ENCODE measurements around the gene SPTB.
A peak's percentile ranks its signal among the peaks of the same experiment; 100 is the strongest.

Gene SPTB

DNA sequence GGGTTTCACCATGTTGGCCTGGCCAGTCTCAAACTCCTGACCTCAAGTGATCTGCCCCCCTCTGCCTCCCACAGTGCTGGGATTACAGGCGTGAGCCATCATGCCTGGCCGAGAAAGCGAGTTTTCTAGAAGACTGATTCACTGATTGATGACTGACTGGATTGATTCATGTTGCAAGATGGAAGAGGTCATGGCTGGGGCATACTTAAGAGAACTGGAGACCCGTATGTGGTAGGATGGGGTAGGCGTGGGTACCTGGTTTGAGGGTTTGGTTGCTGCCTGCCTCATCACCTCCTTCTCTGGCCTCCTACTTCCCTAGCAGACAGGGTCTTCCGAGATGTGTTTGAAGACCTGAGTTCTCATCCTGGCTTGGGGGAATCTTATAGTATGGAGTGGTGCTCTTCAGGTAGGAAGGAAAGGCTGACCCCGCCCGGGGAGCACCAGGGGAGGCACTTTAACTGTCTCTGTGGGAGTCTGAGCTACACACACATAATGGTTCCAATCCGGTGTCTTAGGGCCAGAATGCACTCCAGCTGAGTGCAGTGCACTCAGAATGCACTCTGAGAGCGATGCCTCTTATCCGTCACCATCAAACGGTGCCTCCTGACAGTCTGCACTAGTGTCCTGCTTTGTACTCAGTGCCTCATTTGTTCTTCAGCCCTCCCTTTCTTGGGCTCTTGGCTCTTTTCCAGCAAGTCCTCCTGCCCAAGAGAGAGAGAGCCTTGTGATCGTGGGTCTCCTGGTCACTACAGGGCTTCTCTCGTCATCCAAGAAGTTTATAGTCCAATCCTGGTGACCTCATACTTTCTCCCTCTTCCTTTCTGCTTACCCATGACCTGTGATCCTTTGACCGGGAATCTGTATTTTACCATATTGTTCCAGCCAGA lies 155.8 kb downstream of the SPTB start:
- no peak for DNase-seq

DNA sequence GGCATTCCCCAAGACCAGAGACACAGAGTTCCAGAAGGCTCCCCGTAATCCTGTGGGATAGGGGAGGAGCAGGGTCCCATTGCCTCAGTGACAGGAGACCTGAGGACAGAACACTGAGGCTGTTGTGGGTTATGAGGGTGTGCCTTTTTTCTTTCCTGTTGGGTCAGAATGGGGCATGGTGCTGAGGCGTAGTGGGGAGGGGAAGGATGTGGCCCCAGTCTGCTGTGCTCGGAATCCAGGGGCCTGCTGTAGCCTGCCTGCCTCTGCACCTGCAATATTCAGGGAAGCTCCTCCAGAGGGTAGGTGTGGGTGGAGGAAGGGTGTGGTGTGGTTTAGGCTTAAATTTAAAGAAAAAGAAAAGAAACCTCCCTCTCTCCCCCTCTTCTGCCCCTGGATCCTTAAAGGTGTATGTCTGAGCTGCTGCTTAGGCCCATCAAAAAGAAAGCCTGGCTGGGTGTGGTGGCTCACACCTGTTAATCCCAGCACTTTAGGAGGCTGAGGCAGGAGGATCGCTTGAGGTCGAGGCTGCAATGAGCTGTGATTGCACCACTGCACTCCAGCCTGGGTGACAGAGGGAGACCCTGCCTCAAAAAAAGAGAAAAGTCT lies 156.8 kb downstream of the SPTB start:
- no peak for DNase-seq

- DNase-seq = no peak
Measured at GRCh38 chr14:64721899-64722298, 157.8 kb downstream of the SPTB start.

DNA sequence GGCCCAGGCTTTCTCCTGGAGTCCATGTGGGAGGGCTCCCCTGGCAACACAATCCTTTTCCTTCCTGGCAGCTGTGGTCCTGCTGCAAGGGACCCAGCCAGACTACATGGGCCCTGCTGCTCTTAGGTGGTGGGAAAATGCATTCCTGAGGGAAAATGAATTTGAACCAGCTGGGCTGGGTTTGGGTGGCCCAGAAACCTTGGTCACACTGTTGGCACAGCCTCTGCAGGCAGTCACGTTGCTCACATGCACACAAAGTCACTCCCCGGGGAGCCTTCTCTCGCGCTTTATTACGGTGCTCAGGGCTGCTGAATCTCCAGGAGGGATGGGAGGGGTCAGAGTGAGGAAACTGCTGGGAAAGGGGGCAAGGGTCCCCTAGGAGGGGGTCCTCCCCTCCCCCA lies 158.3 kb downstream of the SPTB start:
- peak in 1 of 2 experiments; percentile 24 for DNase-seq

GRCh38 chr14:64720131-64720576 lies 159.6 kb downstream of the SPTB start:
- no peak for DNase-seq

- no peak for DNase-seq
Measured at GRCh38 chr14:64719601-64720000, 160.1 kb downstream of the SPTB start.

- no peak for DNase-seq
Measured at GRCh38 chr14:64718762-64719161, 160.9 kb downstream of the SPTB start.

GRCh38 chr14:64717870-64718269 lies 161.8 kb downstream of the SPTB start:
- no peak for DNase-seq

DNA sequence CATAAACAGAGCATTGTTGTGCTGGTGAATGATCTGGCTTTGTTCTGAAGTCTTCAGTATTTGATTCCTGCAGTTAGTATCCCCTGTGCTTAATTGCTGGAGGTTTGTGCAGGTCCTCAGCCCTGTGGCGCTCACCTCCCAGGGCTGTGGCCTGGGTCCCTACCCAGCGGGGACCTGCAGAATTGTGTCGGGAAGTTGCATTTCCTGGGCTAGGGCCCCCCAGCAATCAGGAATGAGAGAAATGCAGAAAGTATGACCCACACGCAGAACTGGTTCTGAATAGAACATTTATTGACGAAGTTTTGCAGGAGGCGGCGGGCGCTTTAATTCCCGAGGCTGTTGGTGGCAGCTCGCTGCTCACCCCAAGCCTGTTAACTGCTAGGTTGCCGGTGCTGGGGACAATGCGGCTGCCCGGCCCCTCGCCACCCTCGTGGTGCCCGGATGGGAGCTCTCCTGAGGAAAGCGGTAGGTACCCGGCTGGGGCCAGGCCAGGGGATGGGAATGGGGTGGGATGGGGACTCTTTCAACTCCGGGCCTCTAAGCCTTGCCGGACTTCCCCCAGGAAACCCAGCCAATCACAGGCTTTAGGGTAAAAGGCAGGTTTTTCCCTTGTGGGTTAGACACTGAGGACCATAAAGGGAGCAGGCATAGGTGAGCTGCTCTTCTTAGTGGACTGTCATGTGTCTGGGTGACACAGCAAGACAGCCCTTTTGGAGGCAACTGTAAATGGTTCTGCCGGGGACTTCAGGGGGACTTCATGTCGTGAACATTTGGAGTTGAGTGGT lies 163.9 kb downstream of the SPTB start:
- peak in 1 of 2 experiments; percentile 59 for DNase-seq

GRCh38 chr14:64715146-64715627 lies 164.5 kb downstream of the SPTB start:
- peak; percentile 34 to 39 for DNase-seq

DNA sequence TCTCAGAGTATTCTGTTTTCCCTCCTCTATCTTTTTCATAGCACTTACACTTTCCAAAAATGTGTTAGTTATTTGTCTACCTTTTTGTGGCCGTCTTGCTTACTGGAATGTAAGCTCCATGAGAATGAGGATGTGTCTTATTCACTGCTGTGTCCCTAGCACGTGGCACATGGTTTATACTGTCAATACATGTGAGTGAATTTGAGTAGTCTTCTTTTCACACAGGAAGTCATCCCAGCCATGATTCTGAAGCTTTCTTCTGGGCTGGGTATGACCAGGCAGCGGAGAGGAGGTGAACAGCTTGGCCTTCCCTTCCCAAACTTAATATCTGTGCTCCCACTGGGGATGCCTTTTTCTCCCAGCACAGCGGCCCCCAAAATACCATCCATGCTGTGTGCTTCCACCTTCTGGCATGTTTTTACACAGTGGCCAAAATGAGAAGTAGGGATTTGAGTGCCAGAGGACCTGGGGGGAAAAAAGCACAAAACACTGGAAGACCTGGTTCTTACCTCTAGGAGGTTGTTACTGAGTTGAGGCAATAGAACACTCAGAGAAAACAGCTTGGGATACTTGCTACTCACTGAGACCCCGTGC lies 165.2 kb downstream of the SPTB start:
- DNase-seq = no peak

- DNase-seq = no peak
Measured at GRCh38 chr14:64713677-64714076, 166.0 kb downstream of the SPTB start.

DNA sequence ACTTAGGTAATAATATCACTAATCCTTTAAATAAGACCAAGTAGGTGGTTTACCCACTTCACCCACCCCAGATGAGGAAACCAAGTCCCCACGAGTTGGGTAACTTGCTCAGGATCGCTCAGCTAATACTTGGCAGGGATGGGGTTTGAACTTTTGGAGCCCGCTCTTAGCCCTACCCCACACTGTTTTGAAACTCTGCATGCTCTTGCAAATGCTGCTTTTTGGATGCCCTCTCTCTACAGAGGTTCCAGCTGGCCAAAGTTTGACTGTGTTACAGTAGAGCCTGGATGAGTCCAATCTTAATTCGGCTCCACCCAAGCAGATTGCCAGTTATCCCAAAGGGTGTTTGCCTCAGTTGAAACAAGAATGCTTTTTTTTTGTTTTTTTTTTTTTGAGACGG lies 168.7 kb downstream of the SPTB start:
- DNase-seq = no peak

GRCh38 chr14:64709126-64709525 lies 170.6 kb downstream of the SPTB start:
- DNase-seq = no peak

GRCh38 chr14:64708148-64709004 lies 171.3 kb downstream of the SPTB start:
- DNase-seq = peak; percentile 46 to 87

DNA sequence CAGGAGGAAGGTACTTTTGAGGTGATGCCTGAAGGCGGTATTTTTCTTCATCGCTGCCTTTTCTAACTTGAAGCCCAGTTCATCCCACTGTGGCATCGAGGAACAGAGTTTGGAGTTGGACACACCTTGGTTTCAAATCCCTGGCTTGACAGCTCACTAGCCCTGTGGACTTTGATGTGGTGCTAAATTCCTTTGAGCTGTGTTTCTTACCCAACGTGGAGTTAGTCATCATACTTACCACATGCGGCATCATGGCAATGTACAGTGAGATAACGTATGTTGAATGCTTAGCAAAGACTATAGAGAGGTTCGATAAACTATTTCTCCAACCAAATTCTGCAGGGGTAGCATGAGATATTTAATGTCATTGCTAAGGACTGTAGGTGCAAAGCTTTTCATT lies 172.0 kb downstream of the SPTB start:
- no peak for DNase-seq

DNA sequence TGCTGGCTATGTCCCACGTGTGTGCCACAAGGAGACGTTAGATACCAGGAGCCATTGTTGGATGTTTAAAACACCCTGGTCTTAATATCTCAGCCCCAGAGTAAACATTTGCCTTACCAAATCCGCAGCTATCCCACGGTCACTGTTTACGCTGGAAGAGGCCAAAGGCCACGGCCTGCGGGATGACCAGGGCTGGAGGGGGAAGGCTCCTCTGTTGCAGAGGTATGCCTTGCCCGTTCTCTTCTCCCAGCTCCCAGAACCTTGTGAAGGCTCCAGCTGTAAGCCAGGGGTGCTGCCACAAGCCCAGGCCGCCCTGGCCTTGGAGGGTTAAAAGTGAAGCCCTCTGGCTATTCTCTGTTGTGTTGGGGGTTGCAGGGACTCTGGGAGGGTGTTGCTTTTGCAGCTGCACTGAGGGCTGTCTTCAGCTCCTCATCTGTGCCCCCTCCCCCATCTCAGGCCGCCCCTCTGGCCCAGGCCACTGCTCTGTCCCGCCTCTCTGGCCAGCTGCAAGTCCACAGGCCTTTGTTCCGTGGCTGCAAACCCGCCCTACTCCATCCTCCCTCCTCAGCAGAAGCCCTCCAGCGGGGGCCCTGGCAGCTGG lies 173.0 kb downstream of the SPTB start:
- no peak for DNase-seq

GRCh38 chr14:64706119-64706592 lies 173.6 kb downstream of the SPTB start:
- no peak for DNase-seq

GRCh38 chr14:64705381-64706118 lies 174.2 kb downstream of the SPTB start:
- peak in 1 of 2 experiments; percentile 40 for DNase-seq

DNA sequence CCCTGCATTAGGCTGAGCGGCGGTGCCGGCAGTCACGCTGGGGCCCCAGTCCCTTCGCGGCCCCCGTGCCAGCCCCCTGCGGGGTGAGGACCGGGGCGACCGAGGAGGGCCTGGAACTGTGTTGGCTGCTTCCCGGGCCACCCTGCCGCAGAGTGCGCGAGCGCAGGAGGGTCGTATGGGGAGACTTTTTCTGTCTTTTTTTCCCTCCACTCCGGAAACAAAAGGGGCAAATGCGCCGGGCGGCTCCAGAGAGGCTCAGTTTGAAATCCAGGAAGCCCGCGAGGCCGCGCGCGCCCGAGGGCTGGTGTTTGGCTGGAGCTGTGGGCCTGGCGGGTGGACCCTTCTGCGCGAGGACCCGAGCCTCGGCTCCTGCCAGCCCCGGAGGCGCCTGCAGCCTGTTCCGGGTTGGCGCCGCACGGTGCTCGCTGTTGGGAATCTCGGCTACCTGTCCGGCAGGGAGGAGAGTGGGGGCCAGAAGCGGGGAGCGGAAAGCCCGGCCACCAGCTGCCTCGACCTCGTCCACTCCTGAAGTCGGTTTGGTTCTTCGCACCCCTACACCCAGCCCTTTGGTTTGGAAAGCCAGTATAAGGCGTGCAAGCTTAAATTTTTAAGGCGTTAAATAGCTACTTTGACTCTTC lies 174.8 kb downstream of the SPTB start:
- DNase-seq = peak in 1 of 2 experiments; percentile 64

Measured in NCI-H526 (cell line).